B cell (primary cell): ENCODE measurements around the gene RIT2.

Experiments
- CTCF ChIP-seq: fragments of 200-600 bp; IDR thresholded peaks from one replicate; pipeline ENCODE4 v1.8.0; 2022; ENCODE audit warnings: antibody characterized with exemption, mild to moderate bottlenecking
- EZH2 ChIP-seq: IDR thresholded peaks from 2 replicates; pipeline ENCODE4 v1.6.1; 2012; ENCODE audit warnings: borderline replicate concordance, low read depth, mild to moderate bottlenecking, moderate library complexity, low read length; ENCODE audit not compliant: insufficient read depth, poor library complexity, severe bottlenecking

GRCh38 chr18:43130716-43131260 lies 15.3 kb upstream of the RIT2 start:
- TF ChIP-seq CTCF (no peak), EZH2 (no peak)
